Vagina (tissue), 2 donors: ENCODE measurements around the gene SH2D3C.

Experiments
- POLR2A ChIP-seq, 2 donors: fragments of 450-650 bp; IDR thresholded peaks; one replicate each; pipeline ENCODE4 v1.6.1; 2017; ENCODE audit warnings: antibody characterized with exemption in 2 of 2, mild to moderate bottlenecking in 2 of 2, moderate library complexity in 2 of 2
- POLR2AphosphoS5 ChIP-seq, 2 donors: sonication (generic); formaldehyde crosslinking; IDR thresholded peaks; one replicate each; pipeline ENCODE4 v1.9.0; 2017; ENCODE audit warnings: antibody characterized with exemption in 2 of 2, mild to moderate bottlenecking in 2 of 2, low read depth in 1 of 2; ENCODE audit not compliant: insufficient read depth in 1 of 2
- TF ChIP-seq, protein P1 (sequence below), 3 experiments: fragments of 450-650 bp in 2 of 3; fragments of 200-600 bp in 1 of 3; sonication (generic) in 1 of 3; IDR thresholded peaks; one replicate each; pipeline ENCODE4 v1.5.1; 2017 to 2019; ENCODE audit warnings: antibody characterized with exemption in 3 of 3, mild to moderate bottlenecking in 2 of 3, moderate library complexity in 2 of 3

DNA sequence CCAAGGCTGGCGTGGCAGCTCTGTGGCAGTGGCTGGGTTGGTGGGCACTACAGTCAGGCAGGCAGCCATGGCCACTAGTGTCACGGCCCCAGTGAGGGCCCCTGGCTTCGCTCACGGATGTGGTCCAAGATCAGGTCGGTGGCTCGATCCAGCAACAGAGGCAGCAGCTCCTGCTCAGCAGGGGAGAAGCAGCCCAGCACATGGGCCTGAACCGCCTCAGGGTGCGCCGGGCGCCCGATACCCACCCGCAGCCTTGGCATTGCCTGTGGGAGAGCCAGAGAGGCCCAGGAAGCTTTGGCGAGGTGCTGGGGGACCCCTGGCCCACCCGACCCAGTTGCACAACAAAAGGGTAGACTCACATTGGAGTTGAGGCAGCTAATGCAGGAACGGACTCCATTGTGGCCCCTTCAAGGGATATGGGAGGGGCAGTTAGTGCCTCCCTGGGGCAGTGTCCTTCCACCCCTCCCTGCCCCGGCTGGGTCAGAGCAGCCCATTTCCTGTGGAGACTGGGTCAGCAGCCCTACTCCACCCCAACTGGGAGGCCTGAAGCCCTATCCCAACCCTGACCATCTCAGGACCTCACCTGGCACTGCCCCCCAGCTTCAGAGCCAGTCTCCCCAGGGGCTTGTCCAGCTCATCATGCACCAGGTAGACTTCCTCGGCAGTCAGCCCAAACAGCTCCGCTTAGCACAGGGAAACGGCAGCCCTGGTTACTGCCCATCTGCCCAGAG lies 64.3 kb downstream of the SH2D3C start:
- no peak for TF ChIP-seq POLR2AphosphoS5 (IDR thresholded peaks at IDR 0.05; ENCODE audit: insufficient read depth in 1 of 2, low read depth in 1 of 2)
- TF ChIP-seq, protein P1, sequence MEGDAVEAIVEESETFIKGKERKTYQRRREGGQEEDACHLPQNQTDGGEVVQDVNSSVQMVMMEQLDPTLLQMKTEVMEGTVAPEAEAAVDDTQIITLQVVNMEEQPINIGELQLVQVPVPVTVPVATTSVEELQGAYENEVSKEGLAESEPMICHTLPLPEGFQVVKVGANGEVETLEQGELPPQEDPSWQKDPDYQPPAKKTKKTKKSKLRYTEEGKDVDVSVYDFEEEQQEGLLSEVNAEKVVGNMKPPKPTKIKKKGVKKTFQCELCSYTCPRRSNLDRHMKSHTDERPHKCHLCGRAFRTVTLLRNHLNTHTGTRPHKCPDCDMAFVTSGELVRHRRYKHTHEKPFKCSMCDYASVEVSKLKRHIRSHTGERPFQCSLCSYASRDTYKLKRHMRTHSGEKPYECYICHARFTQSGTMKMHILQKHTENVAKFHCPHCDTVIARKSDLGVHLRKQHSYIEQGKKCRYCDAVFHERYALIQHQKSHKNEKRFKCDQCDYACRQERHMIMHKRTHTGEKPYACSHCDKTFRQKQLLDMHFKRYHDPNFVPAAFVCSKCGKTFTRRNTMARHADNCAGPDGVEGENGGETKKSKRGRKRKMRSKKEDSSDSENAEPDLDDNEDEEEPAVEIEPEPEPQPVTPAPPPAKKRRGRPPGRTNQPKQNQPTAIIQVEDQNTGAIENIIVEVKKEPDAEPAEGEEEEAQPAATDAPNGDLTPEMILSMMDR (IDR thresholded peaks at IDR 0.05), result no peak
- no peak for TF ChIP-seq POLR2A (IDR thresholded peaks at IDR 0.05)
